ENCODE data around the gene PRKD1. TPM values are rescaled to one million over a fixed set of nuclear protein-coding genes. Genes with fewer than 3 reads are reported as not detected.
"Not testable (repeated sequence)": the region's sequence is repeated elsewhere in the genome, so short reads cannot be mapped to it uniquely, and the experiment has no call there.

Gene PRKD1
- total RNA-seq, 4 donors from 2014 or later, result 1.2 to 6.7 (median 2.3) TPM

DNA sequence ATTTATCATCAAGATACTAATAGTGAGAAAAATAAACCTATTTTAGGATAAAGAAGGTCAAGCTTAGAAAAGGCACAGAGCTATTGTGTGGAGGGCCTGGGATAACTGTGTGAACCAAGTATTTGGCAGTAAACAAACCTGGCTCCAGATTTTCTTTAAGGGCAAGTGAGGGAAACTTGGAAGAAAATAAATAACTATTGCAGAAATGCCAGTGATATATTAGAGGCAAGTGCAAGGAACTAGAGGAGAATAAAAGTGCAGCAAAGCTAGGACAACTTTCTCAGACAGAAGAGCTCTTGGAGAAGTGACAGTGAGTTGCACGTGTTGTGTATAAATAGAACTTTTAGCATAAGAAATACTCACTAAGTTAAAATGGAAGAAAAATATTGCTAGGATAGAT, 83.7 kb downstream of the PRKD1 start:
- WGBS, 2 donors, result 71 to 77% methylated on average over 1 of the region's 1 CpG
- TF ChIP-seq POLR2A (IDR thresholded peaks at IDR 0.05), result no peak
- intact Hi-C loops (cut with DNase I; ENCODE audit: low total_unique reads), result loop anchor here (1.0 kb wide), 1 partner anchor 43 kb away; no protein-coding TSS in a partner anchor
- H3K4me3 ChIP-seq (ENCODE audit: low read depth, poor library complexity, severe bottlenecking), result no peak overlapping the region
- no peak for DNase-seq (ENCODE audit: low spot score in 2 of 2)

DNA sequence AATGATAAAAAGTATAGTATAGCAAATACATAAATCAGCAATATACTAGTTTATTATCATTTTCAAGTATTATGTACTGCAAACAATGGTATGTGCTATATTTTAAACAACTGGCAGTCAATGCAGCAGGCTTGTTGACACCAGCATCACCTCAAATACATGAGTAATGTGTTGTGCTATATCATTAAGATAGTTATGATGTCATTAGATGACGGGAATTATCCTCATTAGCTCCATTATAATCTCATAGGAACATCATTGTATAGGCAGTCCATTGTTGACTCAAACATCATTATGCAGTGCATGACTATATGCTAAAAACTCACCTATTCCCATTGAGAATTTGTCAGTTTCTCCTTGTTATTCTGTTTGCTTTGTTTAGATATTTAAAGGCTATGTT, 85.4 kb downstream of the PRKD1 start:
- no peak for TF ChIP-seq POLR2A (IDR thresholded peaks at IDR 0.05)
- TF ChIP-seq, protein P1, sequence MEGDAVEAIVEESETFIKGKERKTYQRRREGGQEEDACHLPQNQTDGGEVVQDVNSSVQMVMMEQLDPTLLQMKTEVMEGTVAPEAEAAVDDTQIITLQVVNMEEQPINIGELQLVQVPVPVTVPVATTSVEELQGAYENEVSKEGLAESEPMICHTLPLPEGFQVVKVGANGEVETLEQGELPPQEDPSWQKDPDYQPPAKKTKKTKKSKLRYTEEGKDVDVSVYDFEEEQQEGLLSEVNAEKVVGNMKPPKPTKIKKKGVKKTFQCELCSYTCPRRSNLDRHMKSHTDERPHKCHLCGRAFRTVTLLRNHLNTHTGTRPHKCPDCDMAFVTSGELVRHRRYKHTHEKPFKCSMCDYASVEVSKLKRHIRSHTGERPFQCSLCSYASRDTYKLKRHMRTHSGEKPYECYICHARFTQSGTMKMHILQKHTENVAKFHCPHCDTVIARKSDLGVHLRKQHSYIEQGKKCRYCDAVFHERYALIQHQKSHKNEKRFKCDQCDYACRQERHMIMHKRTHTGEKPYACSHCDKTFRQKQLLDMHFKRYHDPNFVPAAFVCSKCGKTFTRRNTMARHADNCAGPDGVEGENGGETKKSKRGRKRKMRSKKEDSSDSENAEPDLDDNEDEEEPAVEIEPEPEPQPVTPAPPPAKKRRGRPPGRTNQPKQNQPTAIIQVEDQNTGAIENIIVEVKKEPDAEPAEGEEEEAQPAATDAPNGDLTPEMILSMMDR (IDR thresholded peaks at IDR 0.05), result no peak
- no peak overlapping the region for H3K4me3 ChIP-seq (ENCODE audit: low read depth, poor library complexity, severe bottlenecking)
- no peak for DNase-seq (ENCODE audit: low spot score in 2 of 2)
- intact Hi-C loops (cut with DNase I; ENCODE audit: low total_unique reads), result no loop called here
- 77 to 86% methylated on average over 1 of the region's 1 CpG for WGBS, 2 donors

DNA sequence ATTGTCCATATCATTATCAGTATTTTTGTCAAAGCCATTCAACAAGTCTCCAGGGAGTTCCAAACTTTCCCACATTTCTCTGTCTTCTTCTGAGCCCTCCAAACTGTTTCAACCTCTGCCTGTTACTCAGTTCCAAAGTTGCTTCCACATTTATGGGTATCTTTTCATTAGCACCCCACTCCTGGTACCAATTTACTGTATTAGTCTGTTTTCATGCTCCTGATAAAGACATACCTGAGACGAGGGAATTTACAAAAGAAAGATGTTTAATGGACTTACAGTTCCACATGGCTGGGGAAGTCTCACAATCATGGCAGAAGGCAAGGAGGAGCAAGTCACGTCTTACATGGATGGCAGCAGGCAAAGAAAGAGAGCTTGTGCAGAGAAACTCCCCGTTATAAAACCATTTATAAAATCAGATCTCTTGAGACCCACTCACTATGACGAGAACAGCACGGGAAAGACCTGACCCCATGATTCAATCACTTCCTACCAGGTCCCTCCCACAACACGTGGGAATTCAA, 87.2 kb downstream of the PRKD1 start:
- intact Hi-C loops (cut with DNase I; ENCODE audit: low total_unique reads); H3K4me3 ChIP-seq (ENCODE audit: low read depth, poor library complexity, severe bottlenecking); DNase-seq (ENCODE audit: low spot score in 2 of 2): not testable (repeated sequence)
- 93 to 96% methylated on average over 6 of the region's 6 CpGs for WGBS, 2 donors

GRCh38 chr14:29839691-29840090, 88.0 kb downstream of the PRKD1 start:
- intact Hi-C loops (cut with DNase I; ENCODE audit: low total_unique reads); H3K4me3 ChIP-seq (ENCODE audit: low read depth, poor library complexity, severe bottlenecking); DNase-seq (ENCODE audit: low spot score in 2 of 2): not testable (repeated sequence)
- 93 to 96% methylated on average over 1 of the region's 1 CpG for WGBS, 2 donors

DNA sequence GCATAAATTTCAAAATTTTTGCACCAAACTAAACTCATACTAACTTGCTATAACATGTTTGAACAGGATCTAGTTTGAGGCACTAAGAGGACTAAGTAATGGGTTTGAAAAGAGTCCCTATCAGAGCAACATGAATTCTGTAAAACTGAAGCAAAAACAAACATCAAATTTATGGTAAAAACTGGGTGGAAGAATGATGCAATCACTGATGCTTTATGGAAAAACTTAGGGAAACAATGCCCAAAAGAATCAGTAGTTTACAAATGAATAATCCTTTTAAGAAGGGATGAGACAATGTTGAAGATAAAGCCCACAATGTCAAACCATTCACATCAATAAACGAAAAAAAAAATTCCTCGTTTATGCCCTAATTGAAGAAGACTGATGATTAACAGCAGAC, 88.9 kb downstream of the PRKD1 start:
- TF ChIP-seq, protein P1 (IDR thresholded peaks at IDR 0.05), result no peak
- TF ChIP-seq POLR2A (IDR thresholded peaks at IDR 0.05), result no peak
- intact Hi-C loops (cut with DNase I; ENCODE audit: low total_unique reads), result no loop called here
- DNase-seq (ENCODE audit: low spot score in 2 of 2), result no peak
- no peak overlapping the region for H3K4me3 ChIP-seq (ENCODE audit: low read depth, poor library complexity, severe bottlenecking)
- WGBS, 2 donors, result 77 to 94% methylated on average over 2 of the region's 2 CpGs

GRCh38 chr14:29836395-29836794, 91.3 kb downstream of the PRKD1 start:
- intact Hi-C loops (cut with DNase I; ENCODE audit: low total_unique reads), result no loop called here
- no peak for DNase-seq (ENCODE audit: low spot score in 2 of 2)
- H3K4me3 ChIP-seq (ENCODE audit: low read depth, poor library complexity, severe bottlenecking), result no peak overlapping the region
- WGBS, 2 donors, result 76% methylated on average over 2 of the region's 2 CpGs
- TF ChIP-seq, protein P1 (IDR thresholded peaks at IDR 0.05), result no peak
- no peak for TF ChIP-seq POLR2A (IDR thresholded peaks at IDR 0.05)

GRCh38 chr14:29832042-29832441, 95.6 kb downstream of the PRKD1 start:
- intact Hi-C loops (cut with DNase I; ENCODE audit: low total_unique reads), result no loop called here
- TF ChIP-seq POLR2A (IDR thresholded peaks at IDR 0.05), result no peak
- TF ChIP-seq, protein P1 (IDR thresholded peaks at IDR 0.05), result no peak

More at GRCh38 chr14:29832042-29832441, 95.6 kb downstream of the PRKD1 start:
- no peak overlapping the region for H3K4me3 ChIP-seq (ENCODE audit: low read depth, poor library complexity, severe bottlenecking)
- no peak for DNase-seq (ENCODE audit: low spot score in 2 of 2)
- WGBS, 2 donors, result 96 to 97% methylated on average over 3 of the region's 3 CpGs
